ENCODE results near the gene RASSF5.
"Not testable (repeated sequence)": the region's sequence is repeated elsewhere in the genome, so short reads cannot be mapped to it uniquely, and the experiment has no call there.

RASSF5 gene

DNA sequence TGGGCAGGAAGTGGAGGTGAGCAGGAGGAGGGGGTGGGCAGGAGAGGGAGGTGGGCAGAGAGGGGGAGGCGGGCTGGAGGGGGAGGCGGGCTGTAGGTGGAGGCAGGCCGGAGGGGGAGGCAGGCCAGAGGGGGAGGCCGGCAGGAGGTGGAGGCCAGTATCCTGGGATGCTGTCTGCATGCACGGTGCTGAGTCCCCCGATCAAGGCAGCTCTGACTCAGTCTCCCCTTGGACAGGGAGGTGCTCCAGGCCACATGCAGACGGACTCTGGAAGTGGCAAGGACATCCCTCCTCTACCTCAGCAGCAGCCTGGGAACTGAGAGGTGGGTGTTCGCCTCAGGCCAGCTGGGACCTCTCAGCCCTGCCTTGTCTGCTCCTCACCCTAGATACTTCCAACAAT is 27.1 kb upstream of the RASSF5 start:
- Histone ChIP-seq H3K9me3 (ENCODE audit: low read depth, low read length) (no peaks in the 10 kb centered on the region), H3K4me3 (no peak overlapping the region), H3K27ac (no peak overlapping the region), H3K9ac (ENCODE audit: insufficient read length) (no peak overlapping the region), H3K36me3 (ENCODE audit: insufficient read depth, low read length) (no peaks in the 10 kb centered on the region)
- TF ChIP-seq EZH2 (IDR thresholded peaks at IDR 0.05) (no peak), FOXP2 (optimal IDR thresholded peaks at IDR 0.05; ENCODE audit: control extremely low read depth, extremely low read length, insufficient read depth) (no peak), POLR2AphosphoS5 (IDR thresholded peaks at IDR 0.05; ENCODE audit: borderline replicate concordance, low read depth, low read length) (no peak)
- no peak for DNase-seq (ENCODE audit: low read depth, low spot score)

GRCh38 chr1:206482611-206483010 is 24.7 kb upstream of the RASSF5 start:
- Histone ChIP-seq H3K9me3 (ENCODE audit: low read depth, low read length) (no peaks in the 10 kb centered on the region), H3K4me3 (no peak overlapping the region), H3K27ac (no peak overlapping the region), H3K36me3 (ENCODE audit: insufficient read depth, low read length) (no peaks in the 10 kb centered on the region), H3K9ac (ENCODE audit: insufficient read length) (no peak overlapping the region)
- no peak for DNase-seq (ENCODE audit: low read depth, low spot score)
- no peak for TF ChIP-seq POLR2AphosphoS5 (IDR thresholded peaks at IDR 0.05; ENCODE audit: borderline replicate concordance, low read depth, low read length)
- TF ChIP-seq FOXP2 (optimal IDR thresholded peaks at IDR 0.05; ENCODE audit: control extremely low read depth, extremely low read length, insufficient read depth) = no peak
- no peak for TF ChIP-seq EZH2 (IDR thresholded peaks at IDR 0.05)

DNA sequence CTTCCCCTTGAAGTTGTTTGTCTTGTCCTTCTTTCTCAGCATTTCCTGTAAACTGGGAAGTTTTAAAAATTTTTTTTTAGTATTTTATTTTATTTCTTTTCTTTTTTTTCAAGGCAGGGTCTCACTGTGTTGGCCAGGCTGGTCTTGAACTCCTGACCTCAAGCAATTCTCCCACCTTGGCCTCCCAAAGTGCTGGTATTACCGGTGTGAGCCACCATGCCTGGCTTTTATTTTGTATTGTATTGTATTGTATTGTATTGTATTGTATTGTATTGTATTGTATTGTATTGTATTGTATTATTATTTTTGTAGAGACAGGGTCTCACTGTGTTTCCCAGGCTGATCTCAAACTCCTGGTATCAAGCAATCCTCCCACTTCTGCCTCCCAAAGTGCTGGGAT is 23.5 kb upstream of the RASSF5 start:
- not testable (repeated sequence) for DNase-seq (ENCODE audit: low read depth, low spot score)

GRCh38 chr1:206484901-206485300 is 22.4 kb upstream of the RASSF5 start:
- no peak overlapping the region for H3K27ac ChIP-seq
- no peaks in the 10 kb centered on the region for H3K36me3 ChIP-seq (ENCODE audit: insufficient read depth, low read length)
- no peak overlapping the region for H3K9ac ChIP-seq (ENCODE audit: insufficient read length)
- no peaks in the 10 kb centered on the region for H3K9me3 ChIP-seq (ENCODE audit: low read depth, low read length)
- TF ChIP-seq FOXP2 (optimal IDR thresholded peaks at IDR 0.05; ENCODE audit: control extremely low read depth, extremely low read length, insufficient read depth) = no peak
- H3K4me3 ChIP-seq = no peak overlapping the region
- DNase-seq (ENCODE audit: low read depth, low spot score) = no peak

More for the DNA sequence above, 23.5 kb upstream of the RASSF5 start:
- not testable (repeated sequence) for H3K9ac ChIP-seq (ENCODE audit: insufficient read length); H3K9me3 ChIP-seq (ENCODE audit: low read depth, low read length); H3K36me3 ChIP-seq (ENCODE audit: insufficient read depth, low read length); H3K27ac ChIP-seq; H3K4me3 ChIP-seq

DNA sequence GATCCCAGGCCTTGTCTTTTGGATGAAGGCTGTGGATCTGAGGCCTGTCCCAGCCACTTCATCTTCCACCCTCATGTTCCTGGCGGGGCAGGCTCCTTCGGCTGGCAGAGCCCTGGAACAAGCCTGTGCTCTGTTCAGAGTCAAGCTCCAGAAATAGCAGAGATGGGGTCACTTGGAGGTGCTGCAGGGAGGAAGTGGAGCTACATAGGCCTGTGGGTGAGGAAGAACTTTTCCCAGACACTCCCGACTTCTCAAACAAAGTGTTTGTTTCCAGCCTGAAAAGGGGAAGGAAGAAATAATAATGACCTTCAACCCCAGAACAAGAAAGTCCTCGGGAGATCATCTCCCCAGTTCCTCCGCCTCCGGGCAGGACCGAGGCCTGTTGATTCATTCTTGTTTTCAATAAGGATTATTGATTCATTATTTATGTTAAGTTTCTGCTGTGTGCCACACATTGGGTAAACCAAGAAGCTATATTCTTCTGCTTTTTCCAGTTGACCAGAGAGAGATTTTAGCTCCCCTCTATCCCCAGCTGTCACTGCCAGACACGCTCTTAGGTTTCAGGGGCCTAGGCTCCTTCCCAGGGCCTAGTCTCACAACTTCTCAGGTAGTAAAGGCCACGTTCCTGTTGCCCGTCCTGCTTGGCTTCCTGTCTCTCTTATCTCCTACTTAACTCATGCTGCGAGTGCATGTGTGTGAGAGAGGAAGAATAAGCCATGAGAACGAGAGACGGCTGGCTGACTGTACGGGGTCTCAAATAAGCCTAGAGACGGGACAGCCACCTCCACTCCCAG is 20.1 kb upstream of the RASSF5 start:
- Histone ChIP-seq H3K9me3 (ENCODE audit: low read depth, low read length) (no peaks in the 10 kb centered on the region), H3K27ac (no peak overlapping the region), H3K36me3 (ENCODE audit: insufficient read depth, low read length) (no peaks in the 10 kb centered on the region), H3K9ac (ENCODE audit: insufficient read length) (no peak overlapping the region), H3K4me3 (no peak overlapping the region)
- DNase-seq (ENCODE audit: low read depth, low spot score) = no peak
- TF ChIP-seq POLR2AphosphoS5 (IDR thresholded peaks at IDR 0.05; ENCODE audit: borderline replicate concordance, low read depth, low read length) = no peak
- TF ChIP-seq EZH2 (IDR thresholded peaks at IDR 0.05) = no peak
- TF ChIP-seq FOXP2 (optimal IDR thresholded peaks at IDR 0.05; ENCODE audit: control extremely low read depth, extremely low read length, insufficient read depth) = no peak

- no peak overlapping the region for H3K4me3 ChIP-seq
- H3K9me3 ChIP-seq (ENCODE audit: low read depth, low read length) = no peaks in the 10 kb centered on the region
- no peak overlapping the region for H3K9ac ChIP-seq (ENCODE audit: insufficient read length)
- no peaks in the 10 kb centered on the region for H3K36me3 ChIP-seq (ENCODE audit: insufficient read depth, low read length)
- no peak for DNase-seq (ENCODE audit: low read depth, low spot score)
- H3K27ac ChIP-seq = no peak overlapping the region
- TF ChIP-seq POLR2AphosphoS5 (IDR thresholded peaks at IDR 0.05; ENCODE audit: borderline replicate concordance, low read depth, low read length) = no peak
- TF ChIP-seq EZH2 (IDR thresholded peaks at IDR 0.05) = no peak
- no peak for TF ChIP-seq FOXP2 (optimal IDR thresholded peaks at IDR 0.05; ENCODE audit: control extremely low read depth, extremely low read length, insufficient read depth)
These were observed 19.4 kb upstream of the RASSF5 start for GRCh38 chr1:206487970-206488369.

DNA sequence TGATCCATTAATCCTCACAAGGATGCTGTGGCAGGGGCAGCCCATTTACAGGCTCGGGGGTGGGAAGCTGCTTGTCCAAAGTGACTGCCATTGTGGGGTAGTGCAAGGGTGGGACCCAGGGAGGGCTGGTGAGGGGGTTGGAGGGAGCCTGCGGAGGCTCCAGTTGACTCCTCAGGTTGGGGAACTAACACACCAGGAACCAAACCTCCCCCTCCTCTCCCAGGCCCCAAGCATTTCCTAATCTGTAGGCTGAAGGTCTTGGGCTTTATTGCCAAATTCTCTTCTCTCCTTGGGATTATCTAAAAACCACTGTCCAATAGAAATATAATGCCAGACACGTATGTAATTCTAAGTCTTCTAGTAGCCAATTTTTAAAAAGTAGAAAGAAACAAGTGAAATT is 18.9 kb upstream of the RASSF5 start:
- TF ChIP-seq EZH2 (IDR thresholded peaks at IDR 0.05) (no peak), FOXP2 (optimal IDR thresholded peaks at IDR 0.05; ENCODE audit: control extremely low read depth, extremely low read length, insufficient read depth) (no peak), POLR2AphosphoS5 (IDR thresholded peaks at IDR 0.05; ENCODE audit: borderline replicate concordance, low read depth, low read length) (no peak)
- H3K36me3 ChIP-seq (ENCODE audit: insufficient read depth, low read length) = no peaks in the 10 kb centered on the region

DNA sequence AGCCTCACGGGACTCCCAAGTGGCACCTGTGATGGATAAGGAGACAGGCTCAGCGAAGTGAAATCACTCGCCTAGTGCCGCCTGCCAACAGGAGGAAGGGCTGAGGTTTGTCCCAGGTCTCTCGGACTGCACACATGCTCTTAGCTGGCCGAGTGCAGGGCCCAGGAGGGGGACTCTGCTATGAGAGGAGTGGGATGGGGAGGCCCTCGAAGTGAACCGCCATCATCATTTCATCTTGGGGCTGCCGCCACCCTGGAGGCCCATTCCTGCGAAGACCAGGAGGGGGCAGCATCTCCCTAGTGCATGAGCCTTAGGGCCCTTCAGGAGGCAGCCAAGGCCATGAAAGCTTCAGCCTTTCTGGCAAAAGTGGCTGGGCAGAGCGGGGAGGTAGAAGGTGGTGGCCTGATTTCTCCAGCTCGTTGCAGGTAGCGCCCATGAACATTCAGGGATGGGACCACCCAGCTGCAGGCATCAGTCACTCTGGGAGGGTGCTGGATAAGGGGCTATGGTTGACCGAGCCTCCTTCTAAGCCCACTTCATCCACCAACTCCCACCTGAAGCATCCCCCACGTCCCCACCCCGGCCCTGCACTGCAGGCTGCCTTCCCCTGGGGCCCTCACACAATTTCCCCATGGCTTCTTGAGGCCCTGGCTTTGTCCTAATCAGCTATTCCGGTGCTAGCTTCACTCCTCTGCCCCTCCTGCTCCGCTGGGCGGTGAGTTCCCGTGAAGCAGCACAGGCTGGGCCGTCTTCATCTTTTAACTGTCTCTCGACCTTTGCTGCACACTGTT is 17.2 kb upstream of the RASSF5 start:
- no peak overlapping the region for H3K27ac ChIP-seq
- no peak overlapping the region for H3K4me3 ChIP-seq
- no peaks in the 10 kb centered on the region for H3K9me3 ChIP-seq (ENCODE audit: low read depth, low read length)
- DNase-seq (ENCODE audit: low read depth, low spot score) = no peak
- TF ChIP-seq EZH2 (IDR thresholded peaks at IDR 0.05) (no peak), POLR2AphosphoS5 (IDR thresholded peaks at IDR 0.05; ENCODE audit: borderline replicate concordance, low read depth, low read length) (no peak), FOXP2 (optimal IDR thresholded peaks at IDR 0.05; ENCODE audit: control extremely low read depth, extremely low read length, insufficient read depth) (no peak)
- no peaks in the 10 kb centered on the region for H3K36me3 ChIP-seq (ENCODE audit: insufficient read depth, low read length)
- no peak overlapping the region for H3K9ac ChIP-seq (ENCODE audit: insufficient read length)

More for the DNA sequence above, 18.9 kb upstream of the RASSF5 start:
- Histone ChIP-seq H3K4me3 (no peak overlapping the region), H3K9me3 (ENCODE audit: low read depth, low read length) (no peaks in the 10 kb centered on the region), H3K9ac (ENCODE audit: insufficient read length) (no peak overlapping the region), H3K27ac (no peak overlapping the region)
- no peak for DNase-seq (ENCODE audit: low read depth, low spot score)

Data from SK-N-MC (cell line).